ENCODE data around the gene MCM3.

DNA sequence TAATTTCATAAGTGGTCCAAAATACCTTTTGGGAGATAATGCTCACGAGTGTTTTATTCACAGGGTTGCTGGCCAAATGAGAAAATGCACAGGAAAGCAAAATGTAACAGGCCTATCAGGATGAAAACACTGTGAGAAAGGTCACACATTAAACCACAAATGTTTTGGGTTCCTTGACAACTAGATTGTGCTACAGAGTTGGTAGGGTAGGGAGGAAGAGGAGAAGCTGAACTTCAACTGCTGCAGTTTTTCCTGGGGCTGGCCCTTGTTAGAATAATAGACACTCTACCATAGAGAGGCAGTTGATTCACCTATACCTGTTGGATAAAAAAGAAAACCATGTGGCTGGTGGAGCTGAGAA lies 49.3 kb upstream of the MCM3 start:
- TF ChIP-seq, protein P1, sequence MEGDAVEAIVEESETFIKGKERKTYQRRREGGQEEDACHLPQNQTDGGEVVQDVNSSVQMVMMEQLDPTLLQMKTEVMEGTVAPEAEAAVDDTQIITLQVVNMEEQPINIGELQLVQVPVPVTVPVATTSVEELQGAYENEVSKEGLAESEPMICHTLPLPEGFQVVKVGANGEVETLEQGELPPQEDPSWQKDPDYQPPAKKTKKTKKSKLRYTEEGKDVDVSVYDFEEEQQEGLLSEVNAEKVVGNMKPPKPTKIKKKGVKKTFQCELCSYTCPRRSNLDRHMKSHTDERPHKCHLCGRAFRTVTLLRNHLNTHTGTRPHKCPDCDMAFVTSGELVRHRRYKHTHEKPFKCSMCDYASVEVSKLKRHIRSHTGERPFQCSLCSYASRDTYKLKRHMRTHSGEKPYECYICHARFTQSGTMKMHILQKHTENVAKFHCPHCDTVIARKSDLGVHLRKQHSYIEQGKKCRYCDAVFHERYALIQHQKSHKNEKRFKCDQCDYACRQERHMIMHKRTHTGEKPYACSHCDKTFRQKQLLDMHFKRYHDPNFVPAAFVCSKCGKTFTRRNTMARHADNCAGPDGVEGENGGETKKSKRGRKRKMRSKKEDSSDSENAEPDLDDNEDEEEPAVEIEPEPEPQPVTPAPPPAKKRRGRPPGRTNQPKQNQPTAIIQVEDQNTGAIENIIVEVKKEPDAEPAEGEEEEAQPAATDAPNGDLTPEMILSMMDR (tag by site-specific recombination; IDR thresholded peaks at IDR 0.05): no peak
- TF ChIP-seq ZNF10 (tag by site-specific recombination; IDR thresholded peaks at IDR 0.05) (no peak), ZFP3 (tag by site-specific recombination; IDR thresholded peaks at IDR 0.05; ENCODE audit: low read depth) (no peak), ZNF677 (tag by site-specific recombination; IDR thresholded peaks at IDR 0.05) (no peak), FEZF1 (tag by site-specific recombination; IDR thresholded peaks at IDR 0.05) (no peak), HOXA7 (CRISPR knock-in tag; IDR thresholded peaks at IDR 0.05; ENCODE audit: borderline replicate concordance) (no peak), TCF7L2 (IDR thresholded peaks at IDR 0.05; ENCODE audit: borderline replicate concordance, low read depth, low read length) (no peak), HOXD13 (CRISPR knock-in tag; IDR thresholded peaks at IDR 0.05; ENCODE audit: borderline replicate concordance) (no peak)
- TF ChIP-seq, protein P2, sequence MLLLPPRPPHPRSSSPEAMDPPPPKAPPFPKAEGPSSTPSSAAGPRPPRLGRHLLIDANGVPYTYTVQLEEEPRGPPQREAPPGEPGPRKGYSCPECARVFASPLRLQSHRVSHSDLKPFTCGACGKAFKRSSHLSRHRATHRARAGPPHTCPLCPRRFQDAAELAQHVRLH (tag by site-specific recombination; IDR thresholded peaks at IDR 0.05): no peak
